Neural cell (in vitro differentiated cells): ENCODE data around the gene DNM3.

ENCODE experiments used
- POLR2AphosphoS5 ChIP-seq: IDR thresholded peaks from 2 replicates; pipeline ENCODE4 v1.6.1; 2012
- TF ChIP-seq, protein P1 (sequence below): fragments of 450-650 bp; IDR thresholded peaks from 2 replicates; pipeline ENCODE4 v1.5.1; 2014; ENCODE audit warnings: antibody characterized with exemption, mild to moderate bottlenecking, moderate library complexity; ENCODE audit not compliant: poor library complexity, severe bottlenecking
- TF ChIP-seq, protein P2 (sequence below): IDR thresholded peaks from 2 replicates; pipeline ENCODE4 v1.6.1; 2012; ENCODE audit warnings: borderline replicate concordance

DNA sequence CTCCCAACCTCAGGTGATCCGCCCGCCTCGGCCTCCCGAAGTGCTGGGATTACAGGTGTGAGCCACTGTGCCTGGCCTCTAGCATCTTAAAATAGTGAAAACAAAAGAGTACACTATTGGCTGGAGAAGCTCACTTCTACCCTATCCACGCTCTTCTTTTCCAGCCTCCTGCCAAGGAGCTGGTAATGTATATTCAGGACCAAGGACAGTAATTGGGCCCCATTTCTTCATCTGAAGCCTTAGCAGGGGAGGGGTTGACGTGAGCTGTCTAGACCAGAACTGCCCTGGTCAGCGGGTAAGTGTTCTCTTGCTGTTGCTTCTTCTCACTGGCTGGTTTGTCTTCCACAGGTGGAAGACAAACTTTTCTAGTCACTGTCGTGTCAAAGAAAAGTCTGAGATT is 70.2 kb downstream of the DNM3 start:
- TF ChIP-seq, protein P1, sequence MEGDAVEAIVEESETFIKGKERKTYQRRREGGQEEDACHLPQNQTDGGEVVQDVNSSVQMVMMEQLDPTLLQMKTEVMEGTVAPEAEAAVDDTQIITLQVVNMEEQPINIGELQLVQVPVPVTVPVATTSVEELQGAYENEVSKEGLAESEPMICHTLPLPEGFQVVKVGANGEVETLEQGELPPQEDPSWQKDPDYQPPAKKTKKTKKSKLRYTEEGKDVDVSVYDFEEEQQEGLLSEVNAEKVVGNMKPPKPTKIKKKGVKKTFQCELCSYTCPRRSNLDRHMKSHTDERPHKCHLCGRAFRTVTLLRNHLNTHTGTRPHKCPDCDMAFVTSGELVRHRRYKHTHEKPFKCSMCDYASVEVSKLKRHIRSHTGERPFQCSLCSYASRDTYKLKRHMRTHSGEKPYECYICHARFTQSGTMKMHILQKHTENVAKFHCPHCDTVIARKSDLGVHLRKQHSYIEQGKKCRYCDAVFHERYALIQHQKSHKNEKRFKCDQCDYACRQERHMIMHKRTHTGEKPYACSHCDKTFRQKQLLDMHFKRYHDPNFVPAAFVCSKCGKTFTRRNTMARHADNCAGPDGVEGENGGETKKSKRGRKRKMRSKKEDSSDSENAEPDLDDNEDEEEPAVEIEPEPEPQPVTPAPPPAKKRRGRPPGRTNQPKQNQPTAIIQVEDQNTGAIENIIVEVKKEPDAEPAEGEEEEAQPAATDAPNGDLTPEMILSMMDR = no peak
- TF ChIP-seq, protein P2, sequence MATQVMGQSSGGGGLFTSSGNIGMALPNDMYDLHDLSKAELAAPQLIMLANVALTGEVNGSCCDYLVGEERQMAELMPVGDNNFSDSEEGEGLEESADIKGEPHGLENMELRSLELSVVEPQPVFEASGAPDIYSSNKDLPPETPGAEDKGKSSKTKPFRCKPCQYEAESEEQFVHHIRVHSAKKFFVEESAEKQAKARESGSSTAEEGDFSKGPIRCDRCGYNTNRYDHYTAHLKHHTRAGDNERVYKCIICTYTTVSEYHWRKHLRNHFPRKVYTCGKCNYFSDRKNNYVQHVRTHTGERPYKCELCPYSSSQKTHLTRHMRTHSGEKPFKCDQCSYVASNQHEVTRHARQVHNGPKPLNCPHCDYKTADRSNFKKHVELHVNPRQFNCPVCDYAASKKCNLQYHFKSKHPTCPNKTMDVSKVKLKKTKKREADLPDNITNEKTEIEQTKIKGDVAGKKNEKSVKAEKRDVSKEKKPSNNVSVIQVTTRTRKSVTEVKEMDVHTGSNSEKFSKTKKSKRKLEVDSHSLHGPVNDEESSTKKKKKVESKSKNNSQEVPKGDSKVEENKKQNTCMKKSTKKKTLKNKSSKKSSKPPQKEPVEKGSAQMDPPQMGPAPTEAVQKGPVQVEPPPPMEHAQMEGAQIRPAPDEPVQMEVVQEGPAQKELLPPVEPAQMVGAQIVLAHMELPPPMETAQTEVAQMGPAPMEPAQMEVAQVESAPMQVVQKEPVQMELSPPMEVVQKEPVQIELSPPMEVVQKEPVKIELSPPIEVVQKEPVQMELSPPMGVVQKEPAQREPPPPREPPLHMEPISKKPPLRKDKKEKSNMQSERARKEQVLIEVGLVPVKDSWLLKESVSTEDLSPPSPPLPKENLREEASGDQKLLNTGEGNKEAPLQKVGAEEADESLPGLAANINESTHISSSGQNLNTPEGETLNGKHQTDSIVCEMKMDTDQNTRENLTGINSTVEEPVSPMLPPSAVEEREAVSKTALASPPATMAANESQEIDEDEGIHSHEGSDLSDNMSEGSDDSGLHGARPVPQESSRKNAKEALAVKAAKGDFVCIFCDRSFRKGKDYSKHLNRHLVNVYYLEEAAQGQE = no peak
- TF ChIP-seq POLR2AphosphoS5 = no peak
